MV-4-11 (cell line): ENCODE data around the gene GLDC.

Source experiments
- DNase-seq: peaks from one replicate; lab custom pipeline; 2025; lab: John Stamatoyannopoulos, UW

The GLDC gene

GRCh38 chr9:6620353-6620752, 25.2 kb downstream of the GLDC start:
- DNase-seq = no peak

GRCh38 chr9:6619909-6620308, 25.6 kb downstream of the GLDC start:
- DNase-seq = no peak

- DNase-seq = no peak
Measured at GRCh38 chr9:6616951-6617602, 28.5 kb downstream of the GLDC start.

- no peak for DNase-seq
Measured at GRCh38 chr9:6614489-6614888, 31.0 kb downstream of the GLDC start.

- DNase-seq = no peak
Measured at GRCh38 chr9:6611865-6612264, 33.7 kb downstream of the GLDC start.

- no peak for DNase-seq
Measured at GRCh38 chr9:6610073-6610472, 35.5 kb downstream of the GLDC start.

- DNase-seq = no peak
Measured at GRCh38 chr9:6609497-6610016, 36.0 kb downstream of the GLDC start.

- DNase-seq = no peak
Measured at GRCh38 chr9:6605202-6605601, 40.3 kb downstream of the GLDC start.

GRCh38 chr9:6600426-6600825, 45.1 kb downstream of the GLDC start:
- DNase-seq = no peak

- DNase-seq = no peak
Measured at GRCh38 chr9:6600006-6600405, 45.5 kb downstream of the GLDC start.

GRCh38 chr9:6598249-6598725, 47.2 kb downstream of the GLDC start:
- DNase-seq = no peak

GRCh38 chr9:6592791-6593190, 52.7 kb downstream of the GLDC start:
- DNase-seq = no peak

- no peak for DNase-seq
Measured at GRCh38 chr9:6592231-6592630, 53.3 kb downstream of the GLDC start.

- DNase-seq = no peak
Measured at GRCh38 chr9:6590772-6591384, 54.7 kb downstream of the GLDC start.

- DNase-seq = peak; percentile 40
Measured at GRCh38 chr9:6590334-6590733, 55.2 kb downstream of the GLDC start.

- DNase-seq = peak; percentile 40
Measured at GRCh38 chr9:6584881-6585597, 60.5 kb downstream of the GLDC start.

- DNase-seq = peak; percentile 2
Measured at GRCh38 chr9:6581253-6581652, 64.3 kb downstream of the GLDC start.

GRCh38 chr9:6579613-6580012, 65.9 kb downstream of the GLDC start:
- no peak for DNase-seq

- DNase-seq = no peak
Measured at GRCh38 chr9:6576987-6577386, 68.5 kb downstream of the GLDC start.

GRCh38 chr9:6575324-6576034, 70.0 kb downstream of the GLDC start:
- DNase-seq = no peak

- peak; percentile 52 for DNase-seq
Measured at GRCh38 chr9:6567140-6567591, 78.4 kb downstream of the GLDC start.
